Measurements from ENCODE around the gene CACFD1.

- TF ChIP-seq CTCF (IDR thresholded peaks at IDR 0.05; ENCODE audit: low read depth, low read length, poor library complexity, severe bottlenecking) = no peak
- no peak for TF ChIP-seq EZH2phosphoT487 (IDR thresholded peaks at IDR 0.05; ENCODE audit: borderline replicate concordance, low read length)
Observed at GRCh38 chr9:133513214-133514100, 53.7 kb downstream of the CACFD1 start.

Data from DOHH2 (cell line).